Panc1 (cell line): ENCODE measurements around the gene TRPC6. TPM values are rescaled to one million over a fixed set of nuclear protein-coding genes. Genes with fewer than 3 reads are reported as not detected.

Source experiments
- ATAC-seq: fragments of 200-7000 bp; cut with Tn5 transposase; 2 replicates; pipeline ENCODE4 v1.9.1; 2020; ENCODE audit warnings: mild to moderate bottlenecking, moderate library complexity
- BruUV-seq: library from RNA; stranded (reverse); fragments of 400-500 nt; replicated peaks from 2 replicates; lab custom pipeline; 2021; lab: Mats Ljungman, UMichigan
- CTCF ChIA-PET: fragments of 300-600 bp; sonication (Branson Sonifier 250); formaldehyde crosslinking; loops from one replicate; lab custom pipeline; 2022; ENCODE audit warnings: antibody characterized with exemption; lab: Charles Lee
- POLR2A ChIA-PET: fragments of 300-600 bp; sonication (Branson Sonifier 250); formaldehyde crosslinking; loops from one replicate; lab custom pipeline; 2022; ENCODE audit warnings: antibody characterized with exemption; lab: Charles Lee
- DNase-seq: peaks from one replicate; pipeline ENCODE4 v3.0.0-alpha.2; 2010; ENCODE audit warnings: low read depth, low spot score
- H3K27ac ChIP-seq: 2 replicates; pipeline ENCODE4 v1.5.1; 2011; ENCODE audit warnings: mild to moderate bottlenecking, low read length, inconsistent platforms
- H3K27me3 ChIP-seq: fragments of 200-500 bp; sonication (Bioruptor generic); 2 replicates; pipeline ENCODE4 v1.6.0; 2014; ENCODE audit warnings: low read length, inconsistent platforms; ENCODE audit not compliant: control insufficient read depth, insufficient read depth
- H3K36me3 ChIP-seq: fragments of 200-500 bp; sonication (Bioruptor generic); 2 replicates; pipeline ENCODE4 v1.5.1; 2014; ENCODE audit warnings: inconsistent platforms, mild to moderate bottlenecking, low read length, moderate library complexity; ENCODE audit not compliant: control insufficient read depth, insufficient read depth
- H3K4me1 ChIP-seq: 2 replicates; pipeline ENCODE4 v1.5.1; 2011; ENCODE audit warnings: inconsistent platforms, mild to moderate bottlenecking, low read length, moderate library complexity; ENCODE audit not compliant: control insufficient read depth, insufficient read depth
- H3K4me3 ChIP-seq, 2 experiments: 2 replicates each; pipeline ENCODE4 v1.5.1; 2011 to 2012; ENCODE audit warnings: low read depth in 2 of 2, low read length in 2 of 2, mild to moderate bottlenecking in 2 of 2, inconsistent platforms in 1 of 2, moderate library complexity in 1 of 2
- H3K9me3 ChIP-seq: fragments of 200-500 bp; sonication (Bioruptor generic); 2 replicates; pipeline ENCODE4 v1.5.1; 2014; ENCODE audit warnings: low read depth, mild to moderate bottlenecking, inconsistent platforms, low read length, moderate library complexity; ENCODE audit not compliant: control insufficient read depth, insufficient read depth
- POLR2AphosphoS5 ChIP-seq: IDR thresholded peaks from 2 replicates; pipeline ENCODE4 v1.6.1; 2012; ENCODE audit warnings: mild to moderate bottlenecking, low read depth, low read length, moderate library complexity
- SIN3A ChIP-seq: IDR thresholded peaks from 2 replicates; pipeline ENCODE4 v1.6.1; 2012; ENCODE audit warnings: low read depth, mild to moderate bottlenecking, low read length, moderate library complexity, borderline replicate concordance; ENCODE audit not compliant: insufficient read depth
- TCF7L2 ChIP-seq: IDR thresholded peaks from 2 replicates; pipeline ENCODE4 v1.6.1; 2011; ENCODE audit warnings: mild to moderate bottlenecking, low read depth, low read length, inconsistent platforms
- in situ Hi-C: cut with HindIII; loops from 2 replicates; pipeline ENCODE4 v1.10.0; 2016; ENCODE audit warnings: low sequenced_read_pairs, low pct_unique_long_range_greater_than_20kb
- intact Hi-C: fragments of 100-400 bp; cut with micrococcal nuclease; formaldehyde crosslinking; loops from one replicate; pipeline ENCODE4 v1.10.0; 2022; ENCODE audit not compliant: unreplicated experiment
- total RNA-seq: library from RNA; stranded (reverse); gene quantifications from one replicate; pipeline ENCODE4 v1.2.1, GENCODE V29; 2021; ENCODE audit not compliant: unreplicated experiment
- TF ChIP-seq, protein P1 (sequence below), 2 experiments: IDR thresholded peaks; 2 replicates each; pipeline ENCODE4 v1.6.1; 2011 to 2012; ENCODE audit warnings: low read depth in 2 of 2, control low read depth in 1 of 2, low read length in 1 of 2, mild to moderate bottlenecking in 1 of 2, moderate library complexity in 1 of 2; ENCODE audit not compliant: insufficient read depth in 1 of 2
- TF ChIP-seq, protein P2 (sequence below): fragments of 450-650 bp; IDR thresholded peaks from 2 replicates; pipeline ENCODE4 v1.5.1; 2017; ENCODE audit warnings: mild to moderate bottlenecking

The TRPC6 gene
- total RNA-seq, 1 experiment from 2014 or later = not detected

DNA sequence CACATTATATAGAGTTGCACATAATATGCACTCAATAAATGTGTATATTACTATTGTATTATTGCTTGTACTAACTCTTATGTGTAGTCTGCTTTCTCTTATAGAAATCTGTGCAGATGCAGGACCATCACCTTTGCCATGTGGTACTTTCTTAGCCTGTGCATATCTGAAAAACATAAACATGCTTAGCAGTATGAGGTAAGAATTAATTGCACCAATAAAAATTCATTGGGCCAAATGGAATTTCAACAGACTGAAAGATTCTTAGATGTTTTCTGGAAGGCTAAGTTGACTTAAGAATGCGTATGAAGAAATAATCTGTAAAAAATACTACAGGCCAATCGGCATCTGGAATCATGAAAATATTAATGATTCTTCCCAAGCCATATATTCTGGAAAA, 55.3 kb downstream of the TRPC6 start:
- H3K27ac ChIP-seq = no peak overlapping the region
- no peak overlapping the region for H3K4me3 ChIP-seq
- DNase-seq (no peak), ATAC-seq (no peak)
- TF ChIP-seq POLR2AphosphoS5 = no peak
- TF ChIP-seq TCF7L2 = no peak
- TF ChIP-seq SIN3A = no peak
- TF ChIP-seq, protein P1, sequence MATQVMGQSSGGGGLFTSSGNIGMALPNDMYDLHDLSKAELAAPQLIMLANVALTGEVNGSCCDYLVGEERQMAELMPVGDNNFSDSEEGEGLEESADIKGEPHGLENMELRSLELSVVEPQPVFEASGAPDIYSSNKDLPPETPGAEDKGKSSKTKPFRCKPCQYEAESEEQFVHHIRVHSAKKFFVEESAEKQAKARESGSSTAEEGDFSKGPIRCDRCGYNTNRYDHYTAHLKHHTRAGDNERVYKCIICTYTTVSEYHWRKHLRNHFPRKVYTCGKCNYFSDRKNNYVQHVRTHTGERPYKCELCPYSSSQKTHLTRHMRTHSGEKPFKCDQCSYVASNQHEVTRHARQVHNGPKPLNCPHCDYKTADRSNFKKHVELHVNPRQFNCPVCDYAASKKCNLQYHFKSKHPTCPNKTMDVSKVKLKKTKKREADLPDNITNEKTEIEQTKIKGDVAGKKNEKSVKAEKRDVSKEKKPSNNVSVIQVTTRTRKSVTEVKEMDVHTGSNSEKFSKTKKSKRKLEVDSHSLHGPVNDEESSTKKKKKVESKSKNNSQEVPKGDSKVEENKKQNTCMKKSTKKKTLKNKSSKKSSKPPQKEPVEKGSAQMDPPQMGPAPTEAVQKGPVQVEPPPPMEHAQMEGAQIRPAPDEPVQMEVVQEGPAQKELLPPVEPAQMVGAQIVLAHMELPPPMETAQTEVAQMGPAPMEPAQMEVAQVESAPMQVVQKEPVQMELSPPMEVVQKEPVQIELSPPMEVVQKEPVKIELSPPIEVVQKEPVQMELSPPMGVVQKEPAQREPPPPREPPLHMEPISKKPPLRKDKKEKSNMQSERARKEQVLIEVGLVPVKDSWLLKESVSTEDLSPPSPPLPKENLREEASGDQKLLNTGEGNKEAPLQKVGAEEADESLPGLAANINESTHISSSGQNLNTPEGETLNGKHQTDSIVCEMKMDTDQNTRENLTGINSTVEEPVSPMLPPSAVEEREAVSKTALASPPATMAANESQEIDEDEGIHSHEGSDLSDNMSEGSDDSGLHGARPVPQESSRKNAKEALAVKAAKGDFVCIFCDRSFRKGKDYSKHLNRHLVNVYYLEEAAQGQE (IDR thresholded peaks at IDR 0.05; ENCODE audit: insufficient read depth in 1 of 2, low read depth in 2 of 2, low read length in 1 of 2) = no peak
- TF ChIP-seq, protein P2, sequence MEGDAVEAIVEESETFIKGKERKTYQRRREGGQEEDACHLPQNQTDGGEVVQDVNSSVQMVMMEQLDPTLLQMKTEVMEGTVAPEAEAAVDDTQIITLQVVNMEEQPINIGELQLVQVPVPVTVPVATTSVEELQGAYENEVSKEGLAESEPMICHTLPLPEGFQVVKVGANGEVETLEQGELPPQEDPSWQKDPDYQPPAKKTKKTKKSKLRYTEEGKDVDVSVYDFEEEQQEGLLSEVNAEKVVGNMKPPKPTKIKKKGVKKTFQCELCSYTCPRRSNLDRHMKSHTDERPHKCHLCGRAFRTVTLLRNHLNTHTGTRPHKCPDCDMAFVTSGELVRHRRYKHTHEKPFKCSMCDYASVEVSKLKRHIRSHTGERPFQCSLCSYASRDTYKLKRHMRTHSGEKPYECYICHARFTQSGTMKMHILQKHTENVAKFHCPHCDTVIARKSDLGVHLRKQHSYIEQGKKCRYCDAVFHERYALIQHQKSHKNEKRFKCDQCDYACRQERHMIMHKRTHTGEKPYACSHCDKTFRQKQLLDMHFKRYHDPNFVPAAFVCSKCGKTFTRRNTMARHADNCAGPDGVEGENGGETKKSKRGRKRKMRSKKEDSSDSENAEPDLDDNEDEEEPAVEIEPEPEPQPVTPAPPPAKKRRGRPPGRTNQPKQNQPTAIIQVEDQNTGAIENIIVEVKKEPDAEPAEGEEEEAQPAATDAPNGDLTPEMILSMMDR = no peak
- H3K4me1 ChIP-seq = no peaks in the 10 kb centered on the region
- H3K27me3 ChIP-seq = no peaks in the 10 kb centered on the region; the same call in 1 of the 2 replicates
- no peaks in the 10 kb centered on the region for H3K9me3 ChIP-seq
- in situ Hi-C loops = no loop called here
- ChIA-PET POLR2A (no interaction called here), CTCF (no interaction called here)
- no peaks in the 10 kb centered on the region for H3K36me3 ChIP-seq
- intact Hi-C loops = no loop called here
- no TSS peak for BruUV-seq

DNA sequence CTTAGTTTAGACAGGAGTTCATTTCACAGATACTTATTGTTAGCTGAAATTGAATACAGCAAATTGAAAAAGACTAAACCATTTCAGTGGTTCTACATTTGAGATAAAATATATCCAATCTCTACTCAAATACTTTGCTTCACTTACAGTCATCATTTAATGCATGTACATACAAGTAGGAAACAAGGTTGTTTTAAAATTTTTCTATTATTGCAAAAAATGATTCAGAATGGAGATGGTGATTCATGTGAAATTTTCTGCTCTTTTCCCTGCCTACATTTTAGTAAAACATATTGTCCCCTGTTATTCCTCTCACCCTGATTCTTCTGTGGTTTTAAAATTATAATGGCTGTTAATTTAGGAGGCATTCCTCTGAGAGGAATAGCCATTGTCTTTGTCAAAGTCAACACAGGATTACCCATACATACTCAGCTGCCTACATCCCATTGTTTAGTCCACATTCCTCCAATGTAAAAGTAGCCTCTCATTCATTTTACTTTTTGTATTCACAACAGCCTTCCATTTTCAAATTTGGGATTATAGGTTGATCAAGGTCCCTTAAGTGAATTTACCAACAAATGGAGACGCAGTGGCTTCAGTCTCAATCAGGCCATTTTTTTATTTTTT, 60.1 kb downstream of the TRPC6 start:
- DNase-seq = no peak
- ChIA-PET POLR2A (no interaction called here), CTCF (no interaction called here)
- no peaks in the 10 kb centered on the region for H3K36me3 ChIP-seq
- in situ Hi-C loops (no loop called here), intact Hi-C loops (no loop called here)
- H3K4me3 ChIP-seq = no peak overlapping the region
- no peak overlapping the region for H3K27ac ChIP-seq
- no TSS peak for BruUV-seq
- ATAC-seq = no peak
- TF ChIP-seq, protein P1 (IDR thresholded peaks at IDR 0.05; ENCODE audit: insufficient read depth in 1 of 2, low read depth in 2 of 2, low read length in 1 of 2) = no peak
- TF ChIP-seq, protein P2 = no peak
- no peak for TF ChIP-seq SIN3A
- TF ChIP-seq POLR2AphosphoS5 = no peak
- no peak for TF ChIP-seq TCF7L2
- no peaks in the 10 kb centered on the region for H3K27me3 ChIP-seq
- H3K4me1 ChIP-seq = no peaks in the 10 kb centered on the region
- no peaks in the 10 kb centered on the region for H3K9me3 ChIP-seq
